Mesenchymal stem cell (in vitro differentiated cells and primary cell): Measurements from ENCODE around the gene TTYH1. TPM values are rescaled to one million over a fixed set of nuclear protein-coding genes. Genes with fewer than 3 reads are reported as not detected.

Experiments used
- small RNA-seq: library from polyadenylated mRNA; stranded (forward); fragments of <200 nt; extraction: miRNeasy Mini kit (QIAGEN cat#:217004); gene quantifications from one replicate; pipeline ENCODE3, GENCODE V24; 2013; ENCODE audit warnings: low read depth

Gene TTYH1

Small RNA genes lying within 50 kb of the gene (small RNA-seq; reads per million reads assigned to genes)
- gene AC245884.3: not detected
